H9 (cell line): ENCODE data around the gene XYLB. TPM values are rescaled to one million over a fixed set of nuclear protein-coding genes. Genes with fewer than 3 reads are reported as not detected.

ENCODE experiments used
- DNase-seq: peaks from one replicate; pipeline ENCODE4 v3.0.0-alpha.2; 2017
- H2AFZ ChIP-seq: one replicate; pipeline ENCODE4 v1.6.1; 2013; ENCODE audit warnings: mild to moderate bottlenecking, low read length, control low read depth, moderate library complexity
- H2AK5ac ChIP-seq: 2 replicates; pipeline ENCODE4 v1.6.1; 2013; ENCODE audit warnings: low read length, control low read depth, mixed read lengths; ENCODE audit not compliant: insufficient read length
- H2BK120ac ChIP-seq: one replicate; pipeline ENCODE4 v1.6.1; 2013; ENCODE audit warnings: low read depth, mild to moderate bottlenecking, low read length, control low read depth, inconsistent platforms; ENCODE audit not compliant: poor library complexity, severe bottlenecking
- H2BK12ac ChIP-seq: 2 replicates; pipeline ENCODE4 v1.6.1; 2013; ENCODE audit warnings: low read length, control low read depth, mixed read lengths, low read depth; ENCODE audit not compliant: insufficient read length
- H2BK15ac ChIP-seq: 2 replicates; pipeline ENCODE4 v1.6.1; 2013; ENCODE audit warnings: low read depth, low read length, control low read depth
- H2BK20ac ChIP-seq: one replicate; pipeline ENCODE4 v1.6.1; 2013; ENCODE audit warnings: low read depth, mild to moderate bottlenecking, low read length, control low read depth, inconsistent platforms; ENCODE audit not compliant: poor library complexity, severe bottlenecking
- H2BK5ac ChIP-seq: 2 replicates; pipeline ENCODE4 v1.6.1; 2013; ENCODE audit warnings: low read length, control low read depth, mixed read lengths; ENCODE audit not compliant: insufficient read length
- H3K14ac ChIP-seq: 2 replicates; pipeline ENCODE4 v1.6.1; 2013; ENCODE audit warnings: low read length, control low read depth; ENCODE audit not compliant: insufficient read depth
- H3K18ac ChIP-seq: 2 replicates; pipeline ENCODE4 v1.6.1; 2013; ENCODE audit warnings: low read depth, mild to moderate bottlenecking, mixed read lengths, low read length, control low read depth; ENCODE audit not compliant: insufficient read length
- H3K23ac ChIP-seq: 2 replicates; pipeline ENCODE4 v1.6.1; 2013; ENCODE audit warnings: low read length, control low read depth, mixed read lengths, low read depth; ENCODE audit not compliant: insufficient read length
- H3K23me2 ChIP-seq: 2 replicates; pipeline ENCODE4 v1.6.1; 2013; ENCODE audit warnings: low read depth, mild to moderate bottlenecking, mixed read lengths, low read length, control low read depth; ENCODE audit not compliant: insufficient read length, poor library complexity, severe bottlenecking
- H3K27ac ChIP-seq: 2 replicates; pipeline ENCODE4 v1.5.1; 2013; ENCODE audit warnings: low read length, control low read depth, mixed read lengths, low read depth; ENCODE audit not compliant: insufficient read length
- H3K27me3 ChIP-seq: 2 replicates; pipeline ENCODE4 v1.6.1; 2013; ENCODE audit warnings: low read length, control low read depth, inconsistent platforms; ENCODE audit not compliant: insufficient read depth
- H3K4ac ChIP-seq: 2 replicates; pipeline ENCODE4 v1.6.1; 2013; ENCODE audit warnings: low read depth, mild to moderate bottlenecking, control low read depth, inconsistent platforms, low read length, moderate library complexity
- H3K4me1 ChIP-seq: 2 replicates; pipeline ENCODE4 v1.6.1; 2013; ENCODE audit warnings: low read length, control low read depth, inconsistent platforms; ENCODE audit not compliant: insufficient read depth
- H3K4me2 ChIP-seq: 2 replicates; pipeline ENCODE4 v1.6.1; 2013; ENCODE audit warnings: low read length, control low read depth, mixed read lengths; ENCODE audit not compliant: insufficient read length, insufficient read depth
- H3K56ac ChIP-seq: 2 replicates; pipeline ENCODE4 v1.6.1; 2013; ENCODE audit warnings: low read depth, mild to moderate bottlenecking, mixed read lengths, low read length, control low read depth; ENCODE audit not compliant: insufficient read length
- H3K79me1 ChIP-seq: 2 replicates; pipeline ENCODE4 v1.6.1; 2013; ENCODE audit warnings: low read depth, mild to moderate bottlenecking, moderate library complexity, low read length, control low read depth, inconsistent platforms; ENCODE audit not compliant: insufficient read depth, poor library complexity, severe bottlenecking
- H3K79me2 ChIP-seq: 2 replicates; pipeline ENCODE4 v1.6.1; 2013; ENCODE audit warnings: low read length, control low read depth, inconsistent platforms; ENCODE audit not compliant: insufficient read depth
- H3K9ac ChIP-seq: 2 replicates; pipeline ENCODE4 v1.6.1; 2013; ENCODE audit warnings: low read length, control low read depth, mixed read lengths; ENCODE audit not compliant: insufficient read length; ENCODE audit errors: extremely low read depth
- H3K9me3 ChIP-seq: one replicate; pipeline ENCODE4 v1.6.1; 2013; ENCODE audit warnings: low read depth, low read length, inconsistent platforms; ENCODE audit not compliant: control insufficient read depth
- H3T11ph ChIP-seq: one replicate; pipeline ENCODE4 v1.6.1; 2013; ENCODE audit warnings: mild to moderate bottlenecking, low read length, control low read depth, inconsistent platforms
- H4K20me1 ChIP-seq: one replicate; pipeline ENCODE4 v1.6.1; 2013; ENCODE audit not compliant: control insufficient read depth, insufficient read length, insufficient read depth
- H4K5ac ChIP-seq: 2 replicates; pipeline ENCODE4 v1.6.1; 2013; ENCODE audit warnings: low read depth, mild to moderate bottlenecking, mixed read lengths, low read length, control low read depth; ENCODE audit not compliant: insufficient read length
- H4K8ac ChIP-seq: replicated peaks from 2 replicates; pipeline ENCODE4 v1.6.1; 2013; ENCODE audit warnings: low read length, control low read depth, mixed read lengths, low read depth; ENCODE audit not compliant: insufficient read length
- H4K91ac ChIP-seq: 2 replicates; pipeline ENCODE4 v1.6.1; 2013; ENCODE audit warnings: low read depth, mild to moderate bottlenecking, moderate library complexity, mixed read lengths, low read length, control low read depth; ENCODE audit not compliant: insufficient read length
- H3K27ac Mint-ChIP-seq, 3 experiments: 2 replicates in 2 of 3; 3 replicates in 1 of 3; pipeline ENCODE4 v1.8.0; 2020 to 2021; ENCODE audit warnings: mixed read lengths in 3 of 3, mild to moderate bottlenecking in 1 of 3, moderate library complexity in 1 of 3
- H3K27me3 Mint-ChIP-seq: 2 replicates; pipeline ENCODE4 v1.8.0; 2021; ENCODE audit warnings: low read depth, mild to moderate bottlenecking, moderate library complexity, mixed read lengths
- H3K36me3 Mint-ChIP-seq, 3 experiments: 2 replicates in 2 of 3; 3 replicates in 1 of 3; pipeline ENCODE4 v1.8.0; 2020 to 2021; ENCODE audit warnings: low read depth in 3 of 3, mixed read lengths in 3 of 3; ENCODE audit not compliant: insufficient read depth in 1 of 3
- H3K4me1 Mint-ChIP-seq, 2 experiments: 2 replicates each; pipeline ENCODE4 v1.8.0; 2020; ENCODE audit warnings: mixed read lengths in 2 of 2
- H3K4me3 Mint-ChIP-seq, 2 experiments: 2 replicates in 1 of 2; 3 replicates in 1 of 2; pipeline ENCODE4 v1.8.0; 2020 to 2021; ENCODE audit warnings: mild to moderate bottlenecking in 2 of 2, mixed read lengths in 2 of 2, moderate library complexity in 1 of 2
- H3K9me3 Mint-ChIP-seq, 2 experiments: 2 replicates in 1 of 2; 3 replicates in 1 of 2; pipeline ENCODE4 v1.8.0; 2020; ENCODE audit warnings: mild to moderate bottlenecking in 2 of 2, mixed read lengths in 2 of 2, moderate library complexity in 1 of 2
- WGBS: extraction: QIAGEN DNeasy Blood & Tissue Kit; methylation state at CpG from one replicate; pipeline ENCODE4 v1.1.7; 2013; ENCODE audit warnings: missing lambda C conversion rate, low lambda C conversion rate, mixed read lengths; ENCODE audit not compliant: insufficient read length; ENCODE audit errors: extremely low coverage; 5-methylcytosine and 5-hydroxymethylcytosine counted together
- total RNA-seq: library from RNA; stranded (reverse); gene quantifications from 2 replicates; pipeline ENCODE4 v1.2.1, GENCODE V29; 2021
- TF ChIP-seq, protein P1 (sequence below): fragments of 200-600 bp; sonication (generic); conservative IDR thresholded peaks from 3 replicates; pipeline ENCODE4 v1.8.0; 2021; ENCODE audit warnings: antibody characterized with exemption, mild to moderate bottlenecking

The XYLB gene
- total RNA-seq, 1 experiment from 2014 or later = 2.6 TPM

DNA sequence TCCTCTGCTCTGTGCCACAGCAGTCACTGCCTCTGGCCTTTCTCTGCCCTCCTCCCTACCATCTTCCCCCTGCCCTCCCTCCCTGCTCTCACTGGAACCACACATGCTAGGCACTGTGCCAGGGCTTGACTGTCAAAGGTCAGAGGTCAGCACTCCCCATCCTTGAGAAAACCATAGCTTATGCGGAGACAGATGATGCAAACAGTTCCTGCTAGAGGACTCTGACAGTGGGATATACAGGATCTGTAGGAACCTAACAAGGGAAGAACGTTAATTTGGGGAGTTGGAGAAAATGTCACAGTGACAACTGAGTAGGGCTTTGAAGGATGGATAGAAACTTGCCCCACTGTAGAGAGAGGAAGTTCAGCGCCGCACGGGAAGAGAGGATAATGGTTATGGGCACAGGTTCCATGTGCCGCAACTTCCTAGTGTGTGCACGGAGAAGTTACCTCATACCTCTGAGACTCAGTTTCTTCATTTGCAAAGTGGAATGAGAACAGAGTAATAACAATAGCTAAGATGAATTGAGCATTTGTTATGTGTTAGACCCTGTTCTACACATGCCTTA, 29.3 kb upstream of the XYLB start:
- WGBS = no CpG with 5 or more reads among the region's 7 CpGs
- Mint-ChIP-seq H3K9me3 (no peaks in the 10 kb centered on the region; a peak in 1 of 5 replicates), H3K27ac (no peak overlapping the region), H3K4me3 (no peak overlapping the region), H3K36me3 (no peaks in the 10 kb centered on the region), H3K4me1 (peaks cover 0 to 10% of the 10 kb centered on the region in 2 experiments; a peak in 3 of 4 replicates), H3K27me3 (peaks cover 3% of the 10 kb centered on the region)
- no peak overlapping the region for H4K5ac ChIP-seq
- no peak overlapping the region for H3K23ac ChIP-seq
- no peaks in the 10 kb centered on the region for H4K20me1 ChIP-seq
- H4K8ac ChIP-seq = no peak overlapping the region
- H3K18ac ChIP-seq = no peak overlapping the region
- H3K4ac ChIP-seq = no peak overlapping the region
- H3K4me1 ChIP-seq = no peaks in the 10 kb centered on the region
- H3K14ac ChIP-seq = no peak overlapping the region
- H3K27me3 ChIP-seq = no peaks in the 10 kb centered on the region
- no peak overlapping the region for H2AK5ac ChIP-seq
- H3K27ac ChIP-seq = no peak overlapping the region
- H3K56ac ChIP-seq = no peak overlapping the region
- H2AFZ ChIP-seq = no peak overlapping the region
- no peaks in the 10 kb centered on the region for H3K23me2 ChIP-seq
- H2BK120ac ChIP-seq = no peak overlapping the region
- no peaks in the 10 kb centered on the region for H3K9me3 ChIP-seq
- H3K79me2 ChIP-seq = no peaks in the 10 kb centered on the region
- TF ChIP-seq, protein P1, sequence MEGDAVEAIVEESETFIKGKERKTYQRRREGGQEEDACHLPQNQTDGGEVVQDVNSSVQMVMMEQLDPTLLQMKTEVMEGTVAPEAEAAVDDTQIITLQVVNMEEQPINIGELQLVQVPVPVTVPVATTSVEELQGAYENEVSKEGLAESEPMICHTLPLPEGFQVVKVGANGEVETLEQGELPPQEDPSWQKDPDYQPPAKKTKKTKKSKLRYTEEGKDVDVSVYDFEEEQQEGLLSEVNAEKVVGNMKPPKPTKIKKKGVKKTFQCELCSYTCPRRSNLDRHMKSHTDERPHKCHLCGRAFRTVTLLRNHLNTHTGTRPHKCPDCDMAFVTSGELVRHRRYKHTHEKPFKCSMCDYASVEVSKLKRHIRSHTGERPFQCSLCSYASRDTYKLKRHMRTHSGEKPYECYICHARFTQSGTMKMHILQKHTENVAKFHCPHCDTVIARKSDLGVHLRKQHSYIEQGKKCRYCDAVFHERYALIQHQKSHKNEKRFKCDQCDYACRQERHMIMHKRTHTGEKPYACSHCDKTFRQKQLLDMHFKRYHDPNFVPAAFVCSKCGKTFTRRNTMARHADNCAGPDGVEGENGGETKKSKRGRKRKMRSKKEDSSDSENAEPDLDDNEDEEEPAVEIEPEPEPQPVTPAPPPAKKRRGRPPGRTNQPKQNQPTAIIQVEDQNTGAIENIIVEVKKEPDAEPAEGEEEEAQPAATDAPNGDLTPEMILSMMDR = no peak
- no peak overlapping the region for H3K9ac ChIP-seq
- H2BK12ac ChIP-seq = no peak overlapping the region
- H3K79me1 ChIP-seq = no peaks in the 10 kb centered on the region
- no peak overlapping the region for H4K91ac ChIP-seq
- H3T11ph ChIP-seq = no peak overlapping the region
- no peak overlapping the region for H3K4me2 ChIP-seq
- H2BK20ac ChIP-seq = no peak overlapping the region
- H2BK15ac ChIP-seq = no peak overlapping the region
- no peak for DNase-seq
- H2BK5ac ChIP-seq = no peak overlapping the region
